HepG2 (cell line): ENCODE measurements around the gene TPR. TPM values are rescaled to one million over a fixed set of nuclear protein-coding genes. Genes with fewer than 3 reads are reported as not detected.

Source experiments
- FIP1L1 ChIP-seq: fragments of 200-400 bp; formaldehyde crosslinking; IDR thresholded peaks from 2 replicates; pipeline ENCODE4 v1.6.1; 2018; ENCODE audit warnings: low read depth, mild to moderate bottlenecking, low read length, moderate library complexity, borderline replicate concordance; ENCODE audit not compliant: insufficient read depth
- FOXJ3 ChIP-seq: sonication (generic); formaldehyde crosslinking; IDR thresholded peaks from 2 replicates; pipeline ENCODE4 v1.4.0; 2020; ENCODE audit warnings: missing genetic modification reagents, mild to moderate bottlenecking, borderline replicate concordance
- JUNB ChIP-seq: sonication (generic); formaldehyde crosslinking; IDR thresholded peaks from 2 replicates; pipeline ENCODE4 v1.8.0; 2022; ENCODE audit warnings: missing genetic modification reagents, mild to moderate bottlenecking, borderline replicate concordance
- NFIB ChIP-seq: sonication (generic); formaldehyde crosslinking; IDR thresholded peaks from 2 replicates; pipeline ENCODE4 v1.9.0; 2021; ENCODE audit warnings: missing genetic modification reagents, mild to moderate bottlenecking, borderline replicate concordance
- RAD21 ChIP-seq: fragments of 450-650 bp; formaldehyde crosslinking; IDR thresholded peaks from 2 replicates; pipeline ENCODE4 v1.5.0; 2020; ENCODE audit warnings: mild to moderate bottlenecking
- SAP130 ChIP-seq: IDR thresholded peaks from 2 replicates; pipeline ENCODE4 v1.6.1; 2016; ENCODE audit warnings: low read depth
- ZNF10 ChIP-seq: sonication (generic); formaldehyde crosslinking; IDR thresholded peaks from 2 replicates; pipeline ENCODE4 v1.4.0; 2020; ENCODE audit warnings: mild to moderate bottlenecking, low read depth, missing genetic modification reagents, borderline replicate concordance
- ZNF296 ChIP-seq: sonication (generic); formaldehyde crosslinking; conservative IDR thresholded peaks from 2 replicates; pipeline ENCODE4 v1.5.0; 2020; ENCODE audit warnings: mild to moderate bottlenecking, missing genetic modification reagents
- ZNF30 ChIP-seq: sonication (generic); formaldehyde crosslinking; IDR thresholded peaks from 2 replicates; pipeline ENCODE4 v1.5.0; 2020; ENCODE audit warnings: mild to moderate bottlenecking, missing genetic modification reagents
- ZNF703 ChIP-seq: sonication (generic); formaldehyde crosslinking; IDR thresholded peaks from 2 replicates; pipeline ENCODE4 v1.5.1; 2020; ENCODE audit warnings: missing genetic modification reagents, mild to moderate bottlenecking, moderate library complexity, borderline replicate concordance
- polyA plus RNA-seq, 8 experiments: library from polyadenylated mRNA; depleted of rRNA in 3 of 8; stranded (reverse) in 7 of 8; unstranded in 1 of 8; fragments of >200 nt; fragmentation: Illumina TruSeq in 4 of 8; extraction: Trizol in 4 of 8; gene quantifications; 2 replicates each; pipeline versions ENCODE4 v1.2.1 to v1.2.3, GENCODE V29; 2011 to 2016; ENCODE audit warnings: low read depth in 4 of 8, missing spikeins in 1 of 8, mixed read lengths in 1 of 8; ENCODE audit not compliant: insufficient read depth in 1 of 8
- total RNA-seq, 5 experiments: library from RNA; depleted of rRNA; stranded (reverse); fragments of >200 nt; fragmentation: Illumina TruSeq; extraction: Trizol; gene quantifications; 2 replicates each; pipeline ENCODE4 v1.2.3, GENCODE V29; 2016; ENCODE audit warnings: low read depth in 1 of 5
- TF ChIP-seq, protein P1 (sequence below): sonication (generic); formaldehyde crosslinking; IDR thresholded peaks from 2 replicates; pipeline ENCODE4 v1.5.0; 2020; ENCODE audit warnings: mild to moderate bottlenecking, missing genetic modification reagents
- TF ChIP-seq, protein P2 (sequence below): sonication (generic); formaldehyde crosslinking; IDR thresholded peaks from 2 replicates; pipeline ENCODE4 v1.5.0; 2020; ENCODE audit warnings: missing genetic modification reagents
- TF ChIP-seq, protein P3 (sequence below): sonication (generic); formaldehyde crosslinking; IDR thresholded peaks from 2 replicates; pipeline ENCODE4 v1.4.0; 2020; ENCODE audit warnings: mild to moderate bottlenecking, missing genetic modification reagents
- TF ChIP-seq, protein P4 (sequence below): sonication (generic); formaldehyde crosslinking; IDR thresholded peaks from 2 replicates; pipeline ENCODE4 v1.4.0; 2020; ENCODE audit warnings: mild to moderate bottlenecking, missing genetic modification reagents
- TF ChIP-seq, protein P5 (sequence below): IDR thresholded peaks from 2 replicates; pipeline ENCODE4 v1.6.1; 2016; ENCODE audit warnings: low read depth, control low read depth
- TF ChIP-seq, protein P6 (sequence below): sonication (generic); formaldehyde crosslinking; IDR thresholded peaks from 2 replicates; pipeline ENCODE4 v1.4.0; 2020; ENCODE audit warnings: missing genetic modification reagents, mild to moderate bottlenecking, borderline replicate concordance

Gene TPR
- total and polyA plus RNA-seq, 2 of the 13 experiments (the other 11 are each of a cell fraction or from before 2014, with no cell fraction given), result 78.9 to 81.7 TPM

DNA sequence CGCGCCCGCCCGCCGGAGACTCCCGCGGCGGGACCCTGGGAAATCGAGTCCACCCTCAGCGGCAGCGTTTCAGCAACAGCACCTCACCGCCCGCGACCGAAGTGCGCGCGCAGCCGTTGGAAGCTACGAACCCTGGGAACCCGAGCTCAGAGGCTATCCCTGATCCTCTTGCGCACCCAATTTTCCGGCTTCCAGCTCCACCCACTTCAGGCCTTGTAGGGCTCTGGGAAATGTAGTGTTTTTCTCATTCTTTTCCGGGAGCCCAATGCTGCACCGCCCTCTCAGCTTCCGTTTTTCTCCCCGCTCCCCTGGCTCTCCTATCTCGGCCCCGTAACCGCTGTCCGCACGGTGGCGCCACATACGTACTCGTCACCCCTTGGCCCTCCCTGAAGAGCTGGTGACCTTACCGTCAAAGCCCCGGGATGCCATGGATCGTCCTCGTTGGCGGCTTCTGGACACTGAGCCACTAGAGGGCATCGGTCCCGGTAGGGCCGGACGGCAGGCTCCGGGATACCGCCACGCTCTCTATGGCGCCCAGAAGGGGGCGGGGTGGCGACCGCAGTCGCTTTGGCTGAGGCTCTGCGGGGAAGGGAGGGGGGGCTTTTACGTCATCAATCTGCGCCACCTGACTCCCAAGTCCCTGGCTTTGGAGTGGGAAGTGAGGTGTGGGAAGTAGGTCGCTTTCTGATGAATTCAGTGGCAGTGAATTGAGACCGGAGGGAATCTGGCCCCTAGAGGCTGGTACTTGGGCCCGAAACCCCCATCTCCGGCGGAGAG lies at the start of gene TPR, which contains the start of gene ODR4 (continued):
- TF ChIP-seq, protein P1, sequence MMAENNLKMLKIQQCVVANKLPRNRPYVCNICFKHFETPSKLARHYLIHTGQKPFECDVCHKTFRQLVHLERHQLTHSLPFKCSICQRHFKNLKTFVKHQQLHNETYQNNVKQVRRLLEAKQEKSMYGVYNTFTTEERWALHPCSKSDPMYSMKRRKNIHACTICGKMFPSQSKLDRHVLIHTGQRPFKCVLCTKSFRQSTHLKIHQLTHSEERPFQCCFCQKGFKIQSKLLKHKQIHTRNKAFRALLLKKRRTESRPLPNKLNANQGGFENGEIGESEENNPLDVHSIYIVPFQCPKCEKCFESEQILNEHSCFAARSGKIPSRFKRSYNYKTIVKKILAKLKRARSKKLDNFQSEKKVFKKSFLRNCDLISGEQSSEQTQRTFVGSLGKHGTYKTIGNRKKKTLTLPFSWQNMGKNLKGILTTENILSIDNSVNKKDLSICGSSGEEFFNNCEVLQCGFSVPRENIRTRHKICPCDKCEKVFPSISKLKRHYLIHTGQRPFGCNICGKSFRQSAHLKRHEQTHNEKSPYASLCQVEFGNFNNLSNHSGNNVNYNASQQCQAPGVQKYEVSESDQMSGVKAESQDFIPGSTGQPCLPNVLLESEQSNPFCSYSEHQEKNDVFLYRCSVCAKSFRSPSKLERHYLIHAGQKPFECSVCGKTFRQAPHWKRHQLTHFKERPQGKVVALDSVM (CRISPR knock-in tag), result peak; percentile 17; the same call in 1 of the 2 replicates
- TF ChIP-seq ZNF30 (CRISPR knock-in tag), result no peak
- TF ChIP-seq, protein P2, sequence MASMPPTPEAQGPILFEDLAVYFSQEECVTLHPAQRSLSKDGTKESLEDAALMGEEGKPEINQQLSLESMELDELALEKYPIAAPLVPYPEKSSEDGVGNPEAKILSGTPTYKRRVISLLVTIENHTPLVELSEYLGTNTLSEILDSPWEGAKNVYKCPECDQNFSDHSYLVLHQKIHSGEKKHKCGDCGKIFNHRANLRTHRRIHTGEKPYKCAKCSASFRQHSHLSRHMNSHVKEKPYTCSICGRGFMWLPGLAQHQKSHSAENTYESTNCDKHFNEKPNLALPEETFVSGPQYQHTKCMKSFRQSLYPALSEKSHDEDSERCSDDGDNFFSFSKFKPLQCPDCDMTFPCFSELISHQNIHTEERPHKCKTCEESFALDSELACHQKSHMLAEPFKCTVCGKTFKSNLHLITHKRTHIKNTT, result no peak
- no peak for TF ChIP-seq FIP1L1
- TF ChIP-seq SAP130 (CRISPR knock-in tag), result peak; percentile 78
- TF ChIP-seq, protein P3, sequence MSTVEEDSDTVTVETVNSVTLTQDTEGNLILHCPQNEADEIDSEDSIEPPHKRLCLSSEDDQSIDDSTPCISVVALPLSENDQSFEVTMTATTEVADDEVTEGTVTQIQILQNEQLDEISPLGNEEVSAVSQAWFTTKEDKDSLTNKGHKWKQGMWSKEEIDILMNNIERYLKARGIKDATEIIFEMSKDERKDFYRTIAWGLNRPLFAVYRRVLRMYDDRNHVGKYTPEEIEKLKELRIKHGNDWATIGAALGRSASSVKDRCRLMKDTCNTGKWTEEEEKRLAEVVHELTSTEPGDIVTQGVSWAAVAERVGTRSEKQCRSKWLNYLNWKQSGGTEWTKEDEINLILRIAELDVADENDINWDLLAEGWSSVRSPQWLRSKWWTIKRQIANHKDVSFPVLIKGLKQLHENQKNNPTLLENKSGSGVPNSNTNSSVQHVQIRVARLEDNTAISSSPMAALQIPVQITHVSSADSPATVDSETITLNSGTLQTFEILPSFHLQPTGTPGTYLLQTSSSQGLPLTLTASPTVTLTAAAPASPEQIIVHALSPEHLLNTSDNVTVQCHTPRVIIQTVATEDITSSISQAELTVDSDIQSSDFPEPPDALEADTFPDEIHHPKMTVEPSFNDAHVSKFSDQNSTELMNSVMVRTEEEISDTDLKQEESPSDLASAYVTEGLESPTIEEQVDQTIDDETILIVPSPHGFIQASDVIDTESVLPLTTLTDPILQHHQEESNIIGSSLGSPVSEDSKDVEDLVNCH (CRISPR knock-in tag), result no peak
- TF ChIP-seq FOXJ3, result peak; percentile 43; the same call in 1 of the 2 replicates
- no peak for TF ChIP-seq ZNF703 (CRISPR knock-in tag)
- TF ChIP-seq ZNF296 (CRISPR knock-in tag), result no peak
- TF ChIP-seq, protein P4, sequence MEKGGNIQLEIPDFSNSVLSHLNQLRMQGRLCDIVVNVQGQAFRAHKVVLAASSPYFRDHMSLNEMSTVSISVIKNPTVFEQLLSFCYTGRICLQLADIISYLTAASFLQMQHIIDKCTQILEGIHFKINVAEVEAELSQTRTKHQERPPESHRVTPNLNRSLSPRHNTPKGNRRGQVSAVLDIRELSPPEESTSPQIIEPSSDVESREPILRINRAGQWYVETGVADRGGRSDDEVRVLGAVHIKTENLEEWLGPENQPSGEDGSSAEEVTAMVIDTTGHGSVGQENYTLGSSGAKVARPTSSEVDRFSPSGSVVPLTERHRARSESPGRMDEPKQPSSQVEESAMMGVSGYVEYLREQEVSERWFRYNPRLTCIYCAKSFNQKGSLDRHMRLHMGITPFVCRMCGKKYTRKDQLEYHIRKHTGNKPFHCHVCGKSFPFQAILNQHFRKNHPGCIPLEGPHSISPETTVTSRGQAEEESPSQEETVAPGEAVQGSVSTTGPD (CRISPR knock-in tag), result no peak
- no peak; the same call in 1 of the 2 replicates for TF ChIP-seq RAD21
- no peak for TF ChIP-seq ZNF10 (CRISPR knock-in tag)
- TF ChIP-seq, protein P5, sequence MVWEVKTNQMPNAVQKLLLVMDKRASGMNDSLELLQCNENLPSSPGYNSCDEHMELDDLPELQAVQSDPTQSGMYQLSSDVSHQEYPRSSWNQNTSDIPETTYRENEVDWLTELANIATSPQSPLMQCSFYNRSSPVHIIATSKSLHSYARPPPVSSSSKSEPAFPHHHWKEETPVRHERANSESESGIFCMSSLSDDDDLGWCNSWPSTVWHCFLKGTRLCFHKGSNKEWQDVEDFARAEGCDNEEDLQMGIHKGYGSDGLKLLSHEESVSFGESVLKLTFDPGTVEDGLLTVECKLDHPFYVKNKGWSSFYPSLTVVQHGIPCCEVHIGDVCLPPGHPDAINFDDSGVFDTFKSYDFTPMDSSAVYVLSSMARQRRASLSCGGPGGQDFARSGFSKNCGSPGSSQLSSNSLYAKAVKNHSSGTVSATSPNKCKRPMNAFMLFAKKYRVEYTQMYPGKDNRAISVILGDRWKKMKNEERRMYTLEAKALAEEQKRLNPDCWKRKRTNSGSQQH (CRISPR knock-in tag), result peak; percentile 60; the same call in 1 of the 2 replicates
- no peak for TF ChIP-seq NFIB (CRISPR knock-in tag)
- no peak for TF ChIP-seq JUNB (CRISPR knock-in tag)
- TF ChIP-seq, protein P6, sequence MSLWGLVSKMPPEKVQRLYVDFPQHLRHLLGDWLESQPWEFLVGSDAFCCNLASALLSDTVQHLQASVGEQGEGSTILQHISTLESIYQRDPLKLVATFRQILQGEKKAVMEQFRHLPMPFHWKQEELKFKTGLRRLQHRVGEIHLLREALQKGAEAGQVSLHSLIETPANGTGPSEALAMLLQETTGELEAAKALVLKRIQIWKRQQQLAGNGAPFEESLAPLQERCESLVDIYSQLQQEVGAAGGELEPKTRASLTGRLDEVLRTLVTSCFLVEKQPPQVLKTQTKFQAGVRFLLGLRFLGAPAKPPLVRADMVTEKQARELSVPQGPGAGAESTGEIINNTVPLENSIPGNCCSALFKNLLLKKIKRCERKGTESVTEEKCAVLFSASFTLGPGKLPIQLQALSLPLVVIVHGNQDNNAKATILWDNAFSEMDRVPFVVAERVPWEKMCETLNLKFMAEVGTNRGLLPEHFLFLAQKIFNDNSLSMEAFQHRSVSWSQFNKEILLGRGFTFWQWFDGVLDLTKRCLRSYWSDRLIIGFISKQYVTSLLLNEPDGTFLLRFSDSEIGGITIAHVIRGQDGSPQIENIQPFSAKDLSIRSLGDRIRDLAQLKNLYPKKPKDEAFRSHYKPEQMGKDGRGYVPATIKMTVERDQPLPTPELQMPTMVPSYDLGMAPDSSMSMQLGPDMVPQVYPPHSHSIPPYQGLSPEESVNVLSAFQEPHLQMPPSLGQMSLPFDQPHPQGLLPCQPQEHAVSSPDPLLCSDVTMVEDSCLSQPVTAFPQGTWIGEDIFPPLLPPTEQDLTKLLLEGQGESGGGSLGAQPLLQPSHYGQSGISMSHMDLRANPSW (CRISPR knock-in tag), result peak; percentile 34; the same call in 1 of the 2 replicates
